GM12878 (cell line): ENCODE measurements around the gene PLEKHJ1. TPM values are rescaled to one million over a fixed set of nuclear protein-coding genes. Genes with fewer than 3 reads are reported as not detected.

ENCODE experiments used
- ATAC-seq: fragments of 200-7000 bp; cut with Tn5 transposase; 3 replicates; pipeline ENCODE4 v1.9.1; 2020; ENCODE audit warnings: mild to moderate bottlenecking, moderate library complexity
- BruUV-seq: library from RNA; stranded (reverse); fragments of 400-500 nt; replicated peaks from 2 replicates; lab custom pipeline; 2021; lab: Mats Ljungman, UMichigan
- CTCF ChIA-PET: fragments of 300-600 bp; sonication (Branson Sonifier 250); formaldehyde crosslinking; extraction: SDS; loops from one replicate; lab custom pipeline; 2021; ENCODE audit warnings: inconsistent platforms; lab: Yijun Ruan, JAX
- POLR2A ChIA-PET: fragments of 350-600 bp; formaldehyde crosslinking; extraction: SDS; loops from one replicate; lab custom pipeline; 2021; ENCODE audit warnings: inconsistent platforms; lab: Charles Lee
- RAD21 ChIA-PET: fragments of 300-600 bp; sonication (Branson Sonifier 250); formaldehyde crosslinking; loops from one replicate; lab custom pipeline; 2023; ENCODE audit warnings: antibody characterized with exemption; ENCODE audit not compliant: unreplicated experiment; lab: Charles Lee
- SMC1A ChIA-PET: fragments of 300-600 bp; sonication (Branson Sonifier 250); formaldehyde crosslinking; loops from one replicate; lab custom pipeline; 2023; ENCODE audit not compliant: unreplicated experiment, uncharacterized antibody; lab: Charles Lee
- DNase-seq: peaks from one replicate; pipeline ENCODE4 v3.0.0-alpha.2; 2011; ENCODE audit warnings: low read depth, low spot score
- FAIRE-seq: peaks from 3 replicates; lab custom pipeline; 2011; peaks lifted over from hg19 to GRCh38; lab: Jason Lieb, UNC
- H2AFZ ChIP-seq: 2 replicates; pipeline ENCODE4 v1.6.0; 2011; ENCODE audit warnings: low read depth, low read length, control low read depth; ENCODE audit not compliant: control insufficient read depth
- H3K27ac ChIP-seq: 2 replicates; pipeline ENCODE4 v1.5.1; 2011; ENCODE audit warnings: control low read depth; ENCODE audit not compliant: control insufficient read depth, insufficient read depth
- H3K27me3 ChIP-seq, 2 experiments: replicated peaks in 1 of 2; 2 replicates each; pipeline versions ENCODE4 v1.6.0 to v1.6.1; 2011; ENCODE audit warnings: low read length in 1 of 2; ENCODE audit not compliant: control insufficient read depth in 2 of 2, insufficient read depth in 2 of 2
- H3K36me3 ChIP-seq, 2 experiments: 2 replicates each; pipeline ENCODE4 v1.5.1; 2011; ENCODE audit warnings: low read length in 1 of 2; ENCODE audit not compliant: control insufficient read depth in 2 of 2, insufficient read depth in 2 of 2
- H3K4me1 ChIP-seq: 2 replicates; pipeline ENCODE4 v1.6.1; 2011; ENCODE audit warnings: mild to moderate bottlenecking, low read length, moderate library complexity, mixed read lengths; ENCODE audit not compliant: control insufficient read depth, insufficient read depth
- H3K4me2 ChIP-seq: 2 replicates; pipeline ENCODE4 v1.6.0; 2011; ENCODE audit warnings: control low read depth; ENCODE audit not compliant: control insufficient read depth, insufficient read depth
- H3K4me3 ChIP-seq: fragments of 200-600 bp; sonication (generic); 2 replicates; pipeline ENCODE4 v1.5.1; 2016
- H3K79me2 ChIP-seq: 2 replicates; pipeline ENCODE4 v1.6.0; 2011; ENCODE audit warnings: low read length; ENCODE audit not compliant: control insufficient read depth, insufficient read depth
- H3K9ac ChIP-seq: 2 replicates; pipeline ENCODE4 v1.8.0; 2011; ENCODE audit warnings: low read length, control low read depth, mixed read lengths; ENCODE audit not compliant: control insufficient read depth, insufficient read depth
- H3K9me3 ChIP-seq: replicated peaks from 3 replicates; pipeline ENCODE4 v1.5.1; 2011; ENCODE audit warnings: mild to moderate bottlenecking, low read length; ENCODE audit not compliant: control insufficient read depth, insufficient read depth
- H4K20me1 ChIP-seq: 2 replicates; pipeline ENCODE4 v1.6.0; 2011; ENCODE audit not compliant: control insufficient read depth, insufficient read depth
- ATF7 ChIP-seq: fragments of 450-650 bp; IDR thresholded peaks from 2 replicates; pipeline ENCODE4 v1.6.1; 2016; ENCODE audit warnings: low read depth, mild to moderate bottlenecking
- E2F4 ChIP-seq: IDR thresholded peaks from 2 replicates; pipeline ENCODE4 v1.6.1; 2012; ENCODE audit warnings: low read depth, low read length, improper control_type of control experiment
- HCFC1 ChIP-seq: fragments of 150-350 bp; IDR thresholded peaks from 2 replicates; pipeline ENCODE4 v1.6.1; 2014; ENCODE audit warnings: low read length
- HDGF ChIP-seq: fragments of 450-650 bp; IDR thresholded peaks from 2 replicates; pipeline ENCODE4 v1.6.1; 2016; ENCODE audit warnings: antibody characterized with exemption
- IRF4 ChIP-seq: IDR thresholded peaks from 2 replicates; pipeline ENCODE4 v1.6.1; 2011; ENCODE audit warnings: low read depth, low read length
- KLF5 ChIP-seq: fragments of 450-650 bp; IDR thresholded peaks from 2 replicates; pipeline ENCODE4 v1.6.1; 2014; ENCODE audit warnings: mild to moderate bottlenecking; ENCODE audit not compliant: partially characterized antibody
- LARP7 ChIP-seq: fragments of 450-650 bp; IDR thresholded peaks from 2 replicates; pipeline ENCODE4 v1.6.1; 2017; ENCODE audit warnings: mild to moderate bottlenecking
- MTA2 ChIP-seq: fragments of 450-650 bp; IDR thresholded peaks from 2 replicates; pipeline ENCODE4 v1.6.1; 2016; ENCODE audit warnings: low read depth, mild to moderate bottlenecking, moderate library complexity
- POLR2AphosphoS5 ChIP-seq: IDR thresholded peaks from 2 replicates; pipeline ENCODE4 v1.6.1; 2011; ENCODE audit warnings: mild to moderate bottlenecking, low read length, inconsistent platforms
- SKIL ChIP-seq: fragments of 450-650 bp; IDR thresholded peaks from 2 replicates; pipeline ENCODE4 v1.6.1; 2017; ENCODE audit warnings: mild to moderate bottlenecking, low read depth, inconsistent platforms; ENCODE audit not compliant: poor library complexity, severe bottlenecking
- TCF7 ChIP-seq: IDR thresholded peaks from 2 replicates; pipeline ENCODE4 v1.6.1; 2014; ENCODE audit warnings: antibody characterized with exemption, borderline replicate concordance
- ZBTB40 ChIP-seq: fragments of 450-650 bp; IDR thresholded peaks from 2 replicates; pipeline ENCODE4 v1.6.1; 2016; ENCODE audit warnings: mild to moderate bottlenecking, moderate library complexity, borderline replicate concordance
- ZNF274 ChIP-seq: IDR thresholded peaks from one replicate; pipeline ENCODE4 v1.8.0; 2011; ENCODE audit not compliant: insufficient read length, insufficient read depth
- WGBS: methylation state at CpG from one replicate; pipeline ENCODE4 v1.1.6; 2016; ENCODE audit warnings: low lambda C conversion rate; ENCODE audit not compliant: insufficient replicate concordance, insufficient coverage; ENCODE audit errors: missing lambda C conversion rate; 5-methylcytosine and 5-hydroxymethylcytosine counted together
- in situ Hi-C: fragments of 300-500 bp; cut with MboI; formaldehyde crosslinking; loops from 9 replicates; pipeline ENCODE4 v1.14.3; 2018; ENCODE audit warnings: mixed read lengths
- intact Hi-C: fragments of 100-400 bp; cut with micrococcal nuclease; formaldehyde crosslinking; loops from one replicate; pipeline ENCODE4 v1.14.2; 2022; ENCODE audit not compliant: unreplicated experiment
- polyA plus RNA-seq, 11 experiments: library from polyadenylated mRNA; depleted of rRNA in 4 of 11; unstranded in 6 of 11; stranded (reverse) in 5 of 11; fragments of >200 nt; fragmentation: Nextera tagmentation in 4 of 11; fragmentation: Illumina TruSeq in 1 of 11; extraction: Ambion mirVana in 4 of 11; extraction: Trizol in 1 of 11; gene quantifications; 1 replicate in 1 of 11; 2 replicates in 10 of 11; pipeline versions ENCODE4 v1.2.1 to v1.2.3, GENCODE V29; 2011 to 2016; ENCODE audit warnings: inconsistent platforms in 2 of 11, missing spikeins in 2 of 11, low read depth in 1 of 11
- total RNA-seq, 4 experiments: library from RNA; depleted of rRNA in 3 of 4; stranded (reverse); fragments of >200 nt in 3 of 4; fragmentation: Illumina TruSeq in 1 of 4; extraction: Trizol in 1 of 4; gene quantifications; 2 replicates each; pipeline versions ENCODE4 v1.2.1 to v1.2.3, GENCODE V29; 2013 to 2021

The PLEKHJ1 gene
- total and polyA plus RNA-seq, 10 of the 15 experiments (the other 5 are each of a cell fraction or from before 2014, with no cell fraction given), result 1.3 to 133 (median 75.0) TPM

GRCh38 chr19:2236314-2237050 lies at the start of gene PLEKHJ1, which contains the start of gene SF3A2 (continued):
- peak; percentile 75 for TF ChIP-seq E2F4
- TF ChIP-seq POLR2AphosphoS5, result peak; percentile 79
- peak; percentile 71 for TF ChIP-seq MTA2
- TF ChIP-seq ATF7, result peak; percentile 15; the same call in 1 of the 2 replicates
- TF ChIP-seq HCFC1, result peak; percentile 71
- TF ChIP-seq IRF4, result no peak
- TF ChIP-seq HDGF, result peak; percentile 95

GRCh38 chr19:2283835-2284507 lies 47.8 kb upstream of the PLEKHJ1 start:
- Histone ChIP-seq H3K9ac (no peak overlapping the region), H3K4me3 (no peak overlapping the region)
- 66% methylated on average over 8 of the region's 8 CpGs for WGBS
- no peak for ATAC-seq
- peak; percentile 93 for TF ChIP-seq ZBTB40
- no peak for TF ChIP-seq LARP7
- TF ChIP-seq KLF5, result no peak
- no peak for TF ChIP-seq MTA2
- TF ChIP-seq SKIL, result no peak
- TF ChIP-seq ZNF274, result no peak
- no peak for TF ChIP-seq TCF7
- TF ChIP-seq, all 136 proteins: peak for 1
- no peaks in the 10 kb centered on the region for H3K79me2 ChIP-seq
- H4K20me1 ChIP-seq, result no peaks in the 10 kb centered on the region
- FAIRE-seq, result no peak
- ChIA-PET SMC1A (interaction anchor here (1.1 kb wide), 1 partner anchor 110 kb away, joined by 4 read pairs; no protein-coding TSS in a partner anchor), RAD21 (no interaction called here), POLR2A (interaction anchor here (0.6 kb wide), 1 partner anchor 25 kb away, joined by 5 read pairs; no protein-coding TSS in a partner anchor), CTCF (interaction anchor here (0.7 to 1.2 kb wide), 4 partner anchors 9 to 129 kb away, joined by 3 read pairs; no protein-coding TSS in a partner anchor)
- in situ Hi-C loops (no loop called here), intact Hi-C loops (no loop called here)
- H3K36me3 ChIP-seq, result no peaks in the 10 kb centered on the region
- BruUV-seq, result no TSS peak
- H3K27me3 ChIP-seq, result peaks cover 0 to 3% of the 10 kb centered on the region in 2 experiments; a peak in 2 of 4 replicates
- DNase-seq, result no peak
- H3K9me3 ChIP-seq, result no peaks in the 10 kb centered on the region
- no peak overlapping the region for H3K27ac ChIP-seq
- H3K4me1 ChIP-seq, result peaks cover 25% of the 10 kb centered on the region
- no peak overlapping the region for H3K4me2 ChIP-seq
- no peak overlapping the region for H2AFZ ChIP-seq
